GM18868 (cell line): Measurements from ENCODE around the gene CEACAM18.
A peak's percentile ranks its signal among the peaks of the same experiment; 100 is the strongest.
"Not testable (repeated sequence)": the region's sequence is repeated elsewhere in the genome, so short reads cannot be mapped to it uniquely, and the experiment has no call there.

ENCODE experiments used
- ATAC-seq: cut with Tn5 transposase; IDR thresholded peaks from one replicate; pipeline ENCODE4 v1.9.1; 2021; ENCODE audit warnings: mild to moderate bottlenecking, moderate library complexity; ENCODE audit not compliant: unreplicated experiment

Gene CEACAM18

GRCh38 chr19:51478381-51479234 is at the start of gene CEACAM18:
Gene CEACAM18 (plus strand): TSS chr19:51478539.
- no peak for ATAC-seq

GRCh38 chr19:51430221-51430620 is 48.1 kb upstream of the CEACAM18 start:
- no peak for ATAC-seq

GRCh38 chr19:51431124-51431523 is 47.2 kb upstream of the CEACAM18 start:
- no peak for ATAC-seq

DNA sequence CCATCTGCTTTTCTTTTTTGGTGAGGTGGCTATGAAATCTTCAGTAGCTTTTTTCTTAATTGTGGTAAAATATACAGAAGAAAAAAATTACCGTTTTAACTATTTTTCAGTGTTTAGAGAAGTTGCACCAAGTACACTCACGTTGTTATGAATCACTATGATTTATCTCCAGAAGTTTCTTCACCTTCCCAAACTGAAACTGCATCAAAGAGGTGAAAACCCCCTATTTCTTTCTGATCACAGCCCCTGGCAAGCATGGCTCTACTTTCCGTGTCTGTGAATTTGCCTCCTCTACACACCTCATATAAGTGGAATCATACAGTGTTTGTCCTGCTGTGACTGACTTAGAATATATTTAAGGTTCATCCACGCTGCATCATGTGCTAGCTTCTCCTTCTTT is 45.3 kb upstream of the CEACAM18 start:
- no peak for ATAC-seq

GRCh38 chr19:51434456-51434855 is 43.9 kb upstream of the CEACAM18 start:
- no peak for ATAC-seq

GRCh38 chr19:51439021-51439465 is 39.3 kb upstream of the CEACAM18 start:
- no peak for ATAC-seq

DNA sequence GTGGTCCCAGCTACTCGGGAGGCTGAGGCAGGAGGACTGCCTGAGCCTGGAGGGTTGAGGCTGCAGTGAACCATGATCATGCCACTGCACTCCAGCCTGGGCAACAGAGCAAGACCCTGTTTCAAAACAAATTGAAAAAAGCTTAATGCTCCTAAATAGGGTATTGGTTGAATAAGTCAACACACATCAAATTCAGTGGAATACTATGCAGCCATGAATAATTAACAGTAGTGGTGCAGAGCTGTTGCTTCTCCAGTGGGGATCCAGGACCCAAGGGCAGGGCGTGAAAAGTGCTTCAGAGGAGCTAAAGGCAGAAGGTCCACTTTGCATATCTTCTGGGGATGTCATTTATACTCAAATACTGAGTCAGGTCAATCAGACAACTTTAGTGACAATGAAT is 38.3 kb upstream of the CEACAM18 start:
- no peak for ATAC-seq

- no peak for ATAC-seq
Measured at GRCh38 chr19:51440846-51441409, 37.4 kb upstream of the CEACAM18 start.

- ATAC-seq = peak; percentile 88
Measured at GRCh38 chr19:51441410-51442390, 36.6 kb upstream of the CEACAM18 start.

DNA sequence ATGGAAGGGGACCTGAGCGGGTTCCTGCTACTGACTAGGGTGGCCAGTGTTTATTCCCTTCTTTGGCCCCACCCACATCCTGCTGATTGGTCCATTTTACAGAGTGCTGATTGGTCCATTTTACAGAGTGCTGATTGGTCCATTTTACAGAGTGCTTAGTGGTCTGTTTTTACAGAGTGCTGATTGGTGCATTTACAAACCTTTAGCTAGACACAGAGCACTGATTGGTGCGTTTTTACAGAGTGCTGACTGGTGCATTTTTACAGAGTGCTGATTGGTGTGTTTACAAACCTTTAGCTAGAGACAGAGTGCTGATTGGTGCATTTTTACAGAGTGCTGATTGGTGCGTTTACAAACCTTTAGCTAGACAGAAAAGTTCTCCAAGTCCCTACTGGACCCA is 30.8 kb upstream of the CEACAM18 start:
- ATAC-seq = not testable (repeated sequence)

GRCh38 chr19:51448011-51448410 is 30.3 kb upstream of the CEACAM18 start:
- no peak for ATAC-seq

GRCh38 chr19:51448411-51449016 is 29.8 kb upstream of the CEACAM18 start:
- ATAC-seq = no peak

DNA sequence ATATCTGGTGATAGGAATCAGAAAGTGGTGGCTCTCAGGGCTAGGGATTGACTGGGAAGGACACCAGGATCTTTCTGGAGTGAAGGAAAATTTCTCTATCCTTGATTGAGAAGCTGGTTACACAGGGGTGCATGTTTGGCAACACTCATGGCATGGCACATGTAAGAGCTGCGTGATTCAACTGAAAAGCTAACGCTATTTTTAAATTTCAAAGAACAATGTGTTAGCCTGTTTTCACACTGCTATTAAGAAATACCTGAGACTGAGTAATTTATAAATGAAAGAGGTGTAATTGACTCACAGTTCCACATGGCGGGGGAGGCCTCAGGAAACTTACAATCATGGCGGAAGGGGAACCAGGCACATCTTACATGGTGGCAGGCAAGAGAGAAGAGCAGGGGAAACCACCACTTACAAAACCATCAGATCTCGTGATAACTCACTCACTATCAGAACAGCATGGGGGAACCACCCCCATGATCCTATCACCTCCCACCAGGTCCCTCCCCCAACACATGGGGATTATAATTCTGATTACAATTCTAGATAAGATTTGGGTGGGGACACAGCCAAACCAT is 27.5 kb upstream of the CEACAM18 start:
- ATAC-seq = no peak

GRCh38 chr19:51456541-51457290 is 21.6 kb upstream of the CEACAM18 start:
- ATAC-seq = no peak

- no peak for ATAC-seq
Measured at GRCh38 chr19:51457351-51458013, 20.9 kb upstream of the CEACAM18 start.

- no peak for ATAC-seq
Measured at GRCh38 chr19:51458051-51458645, 20.2 kb upstream of the CEACAM18 start, which contains the start of gene SIGLEC8. Gene SIGLEC8 (minus strand): TSS chr19:51458454. CDS start chr19:51458387, 67 bp downstream.

DNA sequence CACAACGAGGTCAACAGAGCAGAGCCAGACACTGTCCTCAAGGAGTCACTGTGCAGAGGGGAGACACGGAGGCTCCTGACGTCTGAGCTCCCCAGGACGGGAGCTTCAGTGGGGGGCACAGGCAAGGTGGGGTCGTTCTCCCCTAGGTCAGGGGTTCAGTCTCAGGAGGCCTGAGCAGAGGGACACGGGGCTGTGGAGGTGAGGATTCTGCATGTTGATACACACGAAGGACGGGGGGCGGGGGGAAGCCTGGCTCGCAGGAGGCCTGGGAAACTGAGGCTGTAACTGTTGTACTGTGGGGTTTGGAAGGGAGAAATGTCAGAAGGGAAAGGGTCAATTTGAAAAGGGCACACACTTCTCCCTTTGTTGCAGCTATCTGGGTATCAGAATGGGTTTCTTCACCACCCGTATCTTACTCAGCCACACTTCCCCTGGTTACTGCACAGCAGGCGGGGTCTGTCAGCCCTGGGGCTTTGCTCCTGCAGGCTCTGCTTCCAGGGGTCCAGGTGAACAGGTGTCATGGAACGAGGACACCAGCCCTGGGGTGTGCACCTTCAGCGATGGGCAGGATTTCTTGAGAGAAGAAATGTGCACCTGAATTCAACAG is 19.3 kb upstream of the CEACAM18 start:
- no peak for ATAC-seq
